ENCODE measurements around the gene SCLY.

SCLY gene

GRCh38 chr2:238060542-238061314 lies at the start of gene SCLY (continued):
- TF ChIP-seq ZNF26 (tag by site-specific recombination; IDR thresholded peaks at IDR 0.05) (no peak), ZNF274 (IDR thresholded peaks at IDR 0.05; ENCODE audit: low read length) (no peak), ZNF274 (tag by site-specific recombination; IDR thresholded peaks at IDR 0.05; ENCODE audit: borderline replicate concordance) (no peak), ZNF10 (tag by site-specific recombination; IDR thresholded peaks at IDR 0.05) (peak; percentile 19; the same call in 1 of the 2 replicates), ZNF24 (tag by site-specific recombination; IDR thresholded peaks at IDR 0.05) (0 out of 2 replicates have a peak, but pooled peaks have one; percentile 37)

- H3K4me3 ChIP-seq (ENCODE audit: low read depth, low read length) = no peak overlapping the region
- CTCF ChIA-PET = interaction anchor here (0.7 kb wide), 1 partner anchor 91 kb away, joined by 4 read pairs; no protein-coding TSS in a partner anchor
- no peaks in the 10 kb centered on the region for H3K9me3 ChIP-seq (ENCODE audit: control insufficient read depth, insufficient read depth, low read depth, low read length)
- peaks cover 0 to 11% of the 10 kb centered on the region in 2 experiments; a peak in 1 of 3 replicates for H3K36me3 ChIP-seq (ENCODE audit: control insufficient read depth in 2 of 2, insufficient read depth in 1 of 2, low read length in 2 of 2)
- no peak overlapping the region for H3K27ac ChIP-seq (ENCODE audit: extremely low read depth, low read depth, low read length)
- POLR2A ChIA-PET = no interaction called here
- TF ChIP-seq ZNF169 (tag by site-specific recombination; IDR thresholded peaks at IDR 0.05) = no peak
- TF ChIP-seq ZNF596 (tag by site-specific recombination; IDR thresholded peaks at IDR 0.05) = no peak
- TF ChIP-seq KLF1 (tag by site-specific recombination; IDR thresholded peaks at IDR 0.05) = no peak
- no peak for TF ChIP-seq BCL11B (tag by site-specific recombination; IDR thresholded peaks at IDR 0.05; ENCODE audit: low read depth)
- no peaks in the 10 kb centered on the region for H3K4me1 ChIP-seq (ENCODE audit: control insufficient read depth, insufficient read depth, low read length)
Measured at GRCh38 chr2:238013806-238014205, 47.0 kb upstream of the SCLY start.

- ChIA-PET POLR2A (interaction anchor here (0.6 kb wide), 1 partner anchor 649 kb away, joined by 5 read pairs; no protein-coding TSS in a partner anchor), CTCF (interaction anchor here (0.6 to 0.8 kb wide), 2 partner anchors 21 to 24 kb away, joined by 3 read pairs; no protein-coding TSS in a partner anchor)
- Histone ChIP-seq H3K9me3 (ENCODE audit: control insufficient read depth, insufficient read depth, low read depth, low read length) (no peaks in the 10 kb centered on the region), H3K27ac (ENCODE audit: extremely low read depth, low read depth, low read length) (no peak overlapping the region), H3K36me3 (ENCODE audit: control insufficient read depth in 2 of 2, insufficient read depth in 1 of 2, low read length in 2 of 2) (peaks cover 0 to 17% of the 10 kb centered on the region in 2 experiments; a peak in 2 of 3 replicates), H3K4me3 (ENCODE audit: low read depth, low read length) (no peak overlapping the region), H3K4me1 (ENCODE audit: control insufficient read depth, insufficient read depth, low read length) (no peaks in the 10 kb centered on the region)
- no peak for TF ChIP-seq ZNF155 (tag by site-specific recombination; IDR thresholded peaks at IDR 0.05)
- no peak for TF ChIP-seq ZNF433 (tag by site-specific recombination; IDR thresholded peaks at IDR 0.05; ENCODE audit: low read depth)
- TF ChIP-seq ZNF391 (tag by site-specific recombination; IDR thresholded peaks at IDR 0.05; ENCODE audit: borderline replicate concordance, low read depth) = no peak
- no peak for TF ChIP-seq OVOL3 (tag by site-specific recombination; IDR thresholded peaks at IDR 0.05)
- TF ChIP-seq ZNF670 (tag by site-specific recombination; IDR thresholded peaks at IDR 0.05; ENCODE audit: low read depth) = no peak
- no peak for TF ChIP-seq ZNF830 (tag by site-specific recombination; IDR thresholded peaks at IDR 0.05; ENCODE audit: low read depth)
- TF ChIP-seq ZNF792 (tag by site-specific recombination; IDR thresholded peaks at IDR 0.05) = no peak
- TF ChIP-seq ZNF350 (tag by site-specific recombination; IDR thresholded peaks at IDR 0.05) = no peak
- TF ChIP-seq ZNF133 (tag by site-specific recombination; IDR thresholded peaks at IDR 0.05) = no peak
Measured at GRCh38 chr2:238015705-238016104, 45.1 kb upstream of the SCLY start.

- no peak for TF ChIP-seq ZNF777 (tag by site-specific recombination; IDR thresholded peaks at IDR 0.05; ENCODE audit: borderline replicate concordance)
- TF ChIP-seq ZNF37A (tag by site-specific recombination; IDR thresholded peaks at IDR 0.05) = no peak
- no peak for TF ChIP-seq PRDM4 (tag by site-specific recombination; IDR thresholded peaks at IDR 0.05)
- no peak for TF ChIP-seq ZNF549 (tag by site-specific recombination; IDR thresholded peaks at IDR 0.05)
- no peak for TF ChIP-seq ZNF157 (tag by site-specific recombination; IDR thresholded peaks at IDR 0.05)
- no peak for TF ChIP-seq ZNF514 (tag by site-specific recombination; IDR thresholded peaks at IDR 0.05)
- no peak for TF ChIP-seq ZNF202 (tag by site-specific recombination; IDR thresholded peaks at IDR 0.05; ENCODE audit: borderline replicate concordance)
- TF ChIP-seq ZNF658 (tag by site-specific recombination; IDR thresholded peaks at IDR 0.05) = no peak
- TF ChIP-seq HOXA7 (CRISPR knock-in tag; IDR thresholded peaks at IDR 0.05; ENCODE audit: borderline replicate concordance) = no peak
- TF ChIP-seq ZNF433 (tag by site-specific recombination; IDR thresholded peaks at IDR 0.05; ENCODE audit: low read depth) = no peak
- TF ChIP-seq SETDB1 (IDR thresholded peaks at IDR 0.05; ENCODE audit: insufficient read length, low read length) = no peak
- no peaks in the 10 kb centered on the region for H3K9me3 ChIP-seq (ENCODE audit: control insufficient read depth, insufficient read depth, low read depth, low read length)
- CTCF ChIA-PET = no interaction called here
- H3K36me3 ChIP-seq (ENCODE audit: control insufficient read depth in 2 of 2, insufficient read depth in 1 of 2, low read length in 2 of 2) = peaks cover 0 to 25% of the 10 kb centered on the region in 2 experiments; a peak in 2 of 3 replicates
- POLR2A ChIA-PET = no interaction called here
- no peak overlapping the region for H3K4me3 ChIP-seq (ENCODE audit: low read depth, low read length)
- H3K4me1 ChIP-seq (ENCODE audit: control insufficient read depth, insufficient read depth, low read length) = no peaks in the 10 kb centered on the region
- H3K27ac ChIP-seq (ENCODE audit: extremely low read depth, low read depth, low read length) = no peak overlapping the region
Measured at GRCh38 chr2:238016526-238016925, 44.3 kb upstream of the SCLY start.
